Trophoblast cell (in vitro differentiated cells and primary cell): ENCODE results near the gene FERMT1.
"Not testable (repeated sequence)": the region's sequence is repeated elsewhere in the genome, so short reads cannot be mapped to it uniquely, and the experiment has no call there.

Experiments used
- DNase-seq, 2 donors: peaks; one replicate each; pipeline ENCODE4 v3.0.0-alpha.2; 2016
- H2AFZ ChIP-seq: 2 replicates; pipeline ENCODE4 v1.6.1; 2013; ENCODE audit warnings: low read length, moderate library complexity, mild to moderate bottlenecking; ENCODE audit not compliant: insufficient read depth, poor library complexity
- H2AK5ac ChIP-seq: 2 replicates; pipeline ENCODE4 v1.6.1; 2013; ENCODE audit warnings: mild to moderate bottlenecking, low read length
- H2BK120ac ChIP-seq: 2 replicates; pipeline ENCODE4 v1.6.1; 2013; ENCODE audit warnings: low read length, mild to moderate bottlenecking, moderate library complexity; ENCODE audit not compliant: insufficient read depth, poor library complexity
- H2BK12ac ChIP-seq: 2 replicates; pipeline ENCODE4 v1.6.1; 2013; ENCODE audit warnings: mild to moderate bottlenecking, low read length, moderate library complexity
- H2BK5ac ChIP-seq: 2 replicates; pipeline ENCODE4 v1.6.1; 2013; ENCODE audit warnings: low read length, low read depth, moderate library complexity, mild to moderate bottlenecking; ENCODE audit not compliant: poor library complexity
- H3K14ac ChIP-seq: 2 replicates; pipeline ENCODE4 v1.6.1; 2013; ENCODE audit warnings: mild to moderate bottlenecking, low read length
- H3K18ac ChIP-seq: 2 replicates; pipeline ENCODE4 v1.6.1; 2013; ENCODE audit warnings: mild to moderate bottlenecking, low read length
- H3K23ac ChIP-seq: 2 replicates; pipeline ENCODE4 v1.6.1; 2013; ENCODE audit warnings: low read length
- H3K27ac ChIP-seq: 2 replicates; pipeline ENCODE4 v1.5.1; 2013; ENCODE audit warnings: low read depth, mild to moderate bottlenecking, inconsistent platforms, low read length, moderate library complexity
- H3K27me3 ChIP-seq: 2 replicates; pipeline ENCODE4 v1.6.1; 2013; ENCODE audit warnings: inconsistent platforms, mild to moderate bottlenecking, low read length, moderate library complexity; ENCODE audit not compliant: insufficient read depth
- H3K36me3 ChIP-seq, 2 experiments: 1 replicate in 1 of 2; 2 replicates in 1 of 2; pipeline ENCODE4 v1.6.1; 2013; ENCODE audit warnings: low read length in 2 of 2, mild to moderate bottlenecking in 2 of 2, moderate library complexity in 1 of 2; ENCODE audit not compliant: insufficient read depth in 2 of 2, control insufficient read depth in 1 of 2
- H3K4ac ChIP-seq: 2 replicates; pipeline ENCODE4 v1.6.1; 2013; ENCODE audit warnings: low read depth, mild to moderate bottlenecking, low read length, moderate library complexity
- H3K4me1 ChIP-seq, 2 experiments: 1 replicate in 1 of 2; 2 replicates in 1 of 2; pipeline ENCODE4 v1.6.1; 2013; ENCODE audit warnings: low read length in 2 of 2, mild to moderate bottlenecking in 2 of 2, moderate library complexity in 1 of 2; ENCODE audit not compliant: insufficient read depth in 2 of 2, control insufficient read depth in 1 of 2
- H3K4me2 ChIP-seq: 2 replicates; pipeline ENCODE4 v1.6.1; 2013; ENCODE audit warnings: inconsistent platforms, mild to moderate bottlenecking, low read length, moderate library complexity
- H3K4me3 ChIP-seq: 2 replicates; pipeline ENCODE4 v1.5.1; 2013; ENCODE audit warnings: mild to moderate bottlenecking, low read depth, low read length, inconsistent platforms
- H3K79me1 ChIP-seq: one replicate; pipeline ENCODE4 v1.6.1; 2013; ENCODE audit warnings: low read length
- H3K79me2 ChIP-seq: 2 replicates; pipeline ENCODE4 v1.6.1; 2013; ENCODE audit warnings: low read length, mild to moderate bottlenecking; ENCODE audit not compliant: control insufficient read depth, insufficient read depth, poor library complexity
- H3K9ac ChIP-seq: 2 replicates; pipeline ENCODE4 v1.6.1; 2013; ENCODE audit warnings: mild to moderate bottlenecking, low read length
- H3K9me3 ChIP-seq: 2 replicates; pipeline ENCODE4 v1.6.1; 2013; ENCODE audit warnings: low read depth, mild to moderate bottlenecking, control low read depth, inconsistent platforms, low read length; ENCODE audit not compliant: insufficient read depth
- H4K12ac ChIP-seq: 2 replicates; pipeline ENCODE4 v1.6.1; 2013; ENCODE audit warnings: low read depth, mild to moderate bottlenecking, low read length, moderate library complexity
- H4K8ac ChIP-seq: 2 replicates; pipeline ENCODE4 v1.6.1; 2013; ENCODE audit warnings: low read depth, mild to moderate bottlenecking, low read length, moderate library complexity
- H4K91ac ChIP-seq: one replicate; pipeline ENCODE4 v1.6.1; 2013; ENCODE audit warnings: low read depth, mild to moderate bottlenecking, low read length, moderate library complexity
- WGBS: extraction: QIAGEN DNeasy Blood & Tissue Kit; methylation state at CpG from one replicate; pipeline ENCODE4 v1.1.7; 2013; ENCODE audit warnings: missing lambda C conversion rate; ENCODE audit not compliant: insufficient read length, insufficient coverage; ENCODE audit errors: extremely low coverage; 5-methylcytosine and 5-hydroxymethylcytosine counted together

FERMT1 gene

DNA sequence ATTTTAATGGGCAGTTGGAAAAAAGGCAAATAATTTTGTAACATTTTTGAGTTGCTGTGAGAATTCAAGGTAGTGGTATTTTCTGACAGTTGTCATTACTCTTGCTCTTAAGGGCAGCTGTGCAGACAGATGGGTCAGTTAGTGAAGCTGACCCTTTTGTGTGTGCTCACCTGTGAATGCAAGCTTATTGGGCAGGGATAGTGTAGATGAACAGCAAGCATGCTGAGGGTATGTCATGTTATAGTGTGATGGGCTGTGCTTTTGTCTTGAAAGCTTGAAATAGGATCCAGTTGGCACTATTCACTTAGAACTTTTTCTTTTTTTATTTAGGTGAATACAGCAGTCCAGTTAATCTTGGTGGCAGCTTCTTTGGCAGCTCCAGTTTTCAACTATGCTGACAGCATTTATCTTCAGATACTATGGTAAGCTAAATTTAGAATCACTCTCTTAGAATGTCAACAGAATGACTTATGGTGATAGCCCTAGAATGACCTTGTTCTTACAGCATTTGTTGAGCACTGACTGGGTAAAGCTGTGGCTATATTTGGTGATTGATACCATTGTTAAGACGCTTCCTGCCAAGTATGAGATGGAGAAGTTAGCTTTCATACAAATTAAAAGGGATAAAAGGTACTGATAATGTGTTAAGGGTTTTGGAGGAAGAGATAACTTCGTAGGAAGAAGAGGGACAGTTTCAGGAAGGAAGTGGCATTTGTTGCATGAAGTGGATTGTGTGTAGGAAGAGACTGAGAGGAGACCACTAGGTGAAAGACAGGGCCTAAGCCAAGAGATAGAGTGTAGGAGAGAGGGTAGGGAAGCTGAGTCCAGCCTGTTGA is 88.5 kb downstream of the FERMT1 start:
- Histone ChIP-seq H3K18ac (no peak overlapping the region), H3K4me2 (no peak overlapping the region), H3K4ac (no peak overlapping the region), H2AK5ac (no peak overlapping the region), H4K8ac (no peak overlapping the region), H4K12ac (no peak overlapping the region), H3K14ac (no peak overlapping the region), H3K27me3 (no peaks in the 10 kb centered on the region), H2BK120ac (no peak overlapping the region), H3K27ac (no peak overlapping the region), H4K91ac (no peak overlapping the region), H2BK12ac (no peak overlapping the region), H3K9me3 (no peaks in the 10 kb centered on the region), H3K4me1 (no peaks in the 10 kb centered on the region), H2BK5ac (no peak overlapping the region), H3K36me3 (peaks cover 8 to 17% of the 10 kb centered on the region in 2 experiments), H3K79me1 (no peaks in the 10 kb centered on the region), H3K4me3 (no peak overlapping the region), H2AFZ (no peak overlapping the region), H3K79me2 (no peaks in the 10 kb centered on the region), H3K9ac (no peak overlapping the region), H3K23ac (no peak overlapping the region)
- no peak for DNase-seq
- WGBS: 100% methylated on average over 1 of the region's 2 CpGs

DNA sequence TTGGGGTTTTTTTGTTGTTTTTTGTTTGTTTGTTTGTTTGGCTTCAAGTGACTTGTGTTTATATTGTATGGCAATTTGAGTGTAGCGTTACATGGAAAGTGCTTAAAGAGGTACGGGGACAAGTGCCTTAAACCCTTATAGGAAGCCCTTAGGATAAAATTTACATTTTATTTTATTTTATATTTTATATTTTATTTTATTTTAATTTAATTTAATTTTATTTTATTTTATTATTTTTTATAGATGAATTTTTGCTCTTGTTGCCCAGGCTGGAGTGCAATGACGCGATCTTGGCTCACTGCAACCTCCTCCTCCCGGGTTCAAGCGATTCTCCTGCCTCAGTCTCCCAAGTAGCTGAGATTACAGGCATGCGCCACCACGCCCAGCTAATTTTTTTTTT is 89.9 kb downstream of the FERMT1 start:
- not testable (repeated sequence) for H3K4me1 ChIP-seq, H3K27me3 ChIP-seq, H3K9me3 ChIP-seq, H3K79me1 ChIP-seq, DNase-seq, H3K79me2 ChIP-seq, H2AFZ ChIP-seq, H2BK120ac ChIP-seq, H3K4ac ChIP-seq, H4K8ac ChIP-seq, H2BK5ac ChIP-seq, H4K91ac ChIP-seq, H3K4me3 ChIP-seq, H3K27ac ChIP-seq, H4K12ac ChIP-seq, H2BK12ac ChIP-seq, H3K18ac ChIP-seq, H3K23ac ChIP-seq, H3K14ac ChIP-seq, H3K4me2 ChIP-seq, H2AK5ac ChIP-seq, H3K9ac ChIP-seq
- no CpG with 5 or more reads among the region's 8 CpGs for WGBS
- H3K36me3 ChIP-seq: peaks cover 5 to 12% of the 10 kb centered on the region in 2 experiments

DNA sequence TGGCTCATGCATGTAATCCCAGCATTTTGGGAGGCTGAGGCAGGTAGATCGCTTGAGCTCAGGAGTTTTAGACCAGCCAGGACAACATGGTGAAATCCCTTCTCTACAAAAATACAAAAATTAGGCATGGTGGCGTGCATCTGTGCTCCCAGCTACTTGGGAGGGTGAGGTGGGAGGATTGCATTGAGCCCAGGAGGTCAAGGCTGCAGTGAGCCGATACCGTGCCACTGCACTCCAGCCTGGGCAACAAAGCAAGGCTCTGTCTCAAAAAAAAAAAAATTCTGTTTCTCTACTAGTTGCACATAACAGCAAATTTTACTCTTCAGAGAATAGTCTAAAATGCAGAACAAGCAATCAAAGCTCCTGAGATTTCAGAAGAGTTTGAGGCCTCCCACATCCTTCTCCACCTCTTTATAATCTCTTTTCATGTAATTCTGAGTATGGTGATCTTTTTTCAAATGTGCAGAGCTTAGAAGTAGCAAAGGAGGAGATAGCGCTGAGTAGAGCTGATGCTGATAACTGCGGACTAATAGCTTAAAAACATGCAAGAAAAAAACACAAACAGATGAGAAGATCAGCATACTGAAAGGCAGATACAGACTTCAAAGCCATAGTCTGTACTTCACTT is 92.3 kb downstream of the FERMT1 start:
- Histone ChIP-seq H3K27me3 (no peaks in the 10 kb centered on the region), H3K79me2 (no peaks in the 10 kb centered on the region), H3K4me3 (no peak overlapping the region), H4K8ac (no peak overlapping the region), H3K27ac (no peak overlapping the region), H3K36me3 (peaks cover 4 to 10% of the 10 kb centered on the region in 2 experiments), H2BK5ac (no peak overlapping the region), H4K12ac (no peak overlapping the region), H3K4me2 (no peak overlapping the region), H3K4me1 (no peaks in the 10 kb centered on the region), H2BK12ac (no peak overlapping the region), H3K18ac (no peak overlapping the region), H3K79me1 (no peaks in the 10 kb centered on the region), H2BK120ac (no peak overlapping the region), H3K9ac (no peak overlapping the region), H3K9me3 (no peaks in the 10 kb centered on the region), H3K14ac (no peak overlapping the region), H2AFZ (no peak overlapping the region), H4K91ac (no peak overlapping the region), H2AK5ac (no peak overlapping the region), H3K23ac (no peak overlapping the region), H3K4ac (no peak overlapping the region)
- WGBS: no CpG with 5 or more reads among the region's 6 CpGs
- DNase-seq: no peak

DNA sequence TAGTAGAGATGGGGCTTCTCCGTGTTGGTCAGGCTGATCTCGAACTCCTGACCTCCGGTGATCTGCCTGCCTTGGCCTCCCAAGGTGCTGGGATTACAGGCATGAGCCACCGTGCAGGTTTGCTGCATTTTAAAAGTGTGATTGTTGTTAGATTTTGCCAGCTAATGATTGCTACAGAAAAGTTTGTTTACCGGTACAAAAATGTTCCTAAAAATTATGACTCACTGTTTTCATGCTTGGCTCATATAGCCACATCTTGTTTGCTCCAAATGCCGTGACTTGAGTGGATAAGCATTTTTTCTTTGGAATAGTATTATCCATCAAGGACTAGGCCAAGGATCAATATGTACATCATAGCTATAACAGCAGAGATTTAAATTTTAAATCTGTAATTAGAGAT is 93.3 kb downstream of the FERMT1 start:
- no peak overlapping the region for H4K12ac ChIP-seq
- H3K14ac ChIP-seq: no peak overlapping the region
- no peaks in the 10 kb centered on the region for H3K79me1 ChIP-seq
- no peak overlapping the region for H3K4me3 ChIP-seq
- DNase-seq: no peak
- no peak overlapping the region for H2BK120ac ChIP-seq
- H3K4me2 ChIP-seq: no peak overlapping the region
- no peak overlapping the region for H2AK5ac ChIP-seq
- H3K18ac ChIP-seq: no peak overlapping the region
- H3K27ac ChIP-seq: no peak overlapping the region
- no peak overlapping the region for H3K23ac ChIP-seq
- WGBS: no CpG with 5 or more reads among the region's 6 CpGs
- no peaks in the 10 kb centered on the region for H3K9me3 ChIP-seq
- no peak overlapping the region for H2AFZ ChIP-seq
- H3K4me1 ChIP-seq: no peaks in the 10 kb centered on the region
- peaks cover 4 to 11% of the 10 kb centered on the region in 2 experiments for H3K36me3 ChIP-seq
- no peak overlapping the region for H4K8ac ChIP-seq
- H3K9ac ChIP-seq: no peak overlapping the region
- no peaks in the 10 kb centered on the region for H3K27me3 ChIP-seq
- H2BK5ac ChIP-seq: no peak overlapping the region
- no peak overlapping the region for H4K91ac ChIP-seq
- no peaks in the 10 kb centered on the region for H3K79me2 ChIP-seq
- no peak overlapping the region for H2BK12ac ChIP-seq
- H3K4ac ChIP-seq: no peak overlapping the region
